SK-N-SH treated with all-trans-retinoic acid at 6 μM for 48 hours (cell line): ENCODE results near the gene CTPS2.

Experiments used
- ATAC-seq: fragments of 200-7000 bp; cut with Tn5 transposase; 3 replicates; pipeline ENCODE4 v1.9.1; 2020; ENCODE audit warnings: mild to moderate bottlenecking, moderate library complexity
- ARNTL ChIP-seq: fragments of 450-650 bp; formaldehyde crosslinking; IDR thresholded peaks from 2 replicates; pipeline ENCODE4 v1.5.0; 2020; ENCODE audit warnings: low read depth, mild to moderate bottlenecking, moderate library complexity, borderline replicate concordance
- BACH2 ChIP-seq: fragments of 250-450 bp; sonication (Bioruptor Pico); IDR thresholded peaks from 2 replicates; pipeline ENCODE4 v1.9.0; 2021; ENCODE audit warnings: mild to moderate bottlenecking, borderline replicate concordance
- CREB5 ChIP-seq: fragments of 250-450 bp; sonication (Bioruptor Pico); IDR thresholded peaks from 2 replicates; pipeline ENCODE4 v1.5.1; 2020; ENCODE audit warnings: low read depth, mild to moderate bottlenecking, moderate library complexity
- CSDC2 ChIP-seq: fragments of 250-450 bp; sonication (Bioruptor Pico); IDR thresholded peaks from 2 replicates; pipeline ENCODE4 v1.5.0; 2020; ENCODE audit warnings: mild to moderate bottlenecking, moderate library complexity
- CSRNP3 ChIP-seq: fragments of 250-450 bp; sonication (Bioruptor Pico); IDR thresholded peaks from 2 replicates; pipeline ENCODE4 v1.5.1; 2021; ENCODE audit warnings: mild to moderate bottlenecking, moderate library complexity
- ESRRG ChIP-seq: fragments of 250-450 bp; sonication (Bioruptor Pico); IDR thresholded peaks from 2 replicates; pipeline ENCODE4 v1.6.1; 2021; ENCODE audit warnings: mild to moderate bottlenecking
- GLIS3 ChIP-seq: fragments of 250-450 bp; sonication (Bioruptor Pico); IDR thresholded peaks from 2 replicates; pipeline ENCODE4 v1.5.0; 2020; ENCODE audit warnings: mild to moderate bottlenecking, moderate library complexity
- ISL1 ChIP-seq: fragments of 250-450 bp; sonication (Bioruptor Pico); IDR thresholded peaks from 2 replicates; pipeline ENCODE4 v2.1.2; 2022; ENCODE audit warnings: mild to moderate bottlenecking, moderate library complexity
- OSR1 ChIP-seq: fragments of 250-450 bp; sonication (Bioruptor Pico); IDR thresholded peaks from 2 replicates; pipeline ENCODE4 v1.8.0; 2022; ENCODE audit warnings: moderate library complexity, mild to moderate bottlenecking, inconsistent platforms
- PATZ1 ChIP-seq: fragments of 250-450 bp; sonication (Bioruptor Pico); IDR thresholded peaks from 2 replicates; pipeline ENCODE4 v1.8.0; 2020; ENCODE audit warnings: mild to moderate bottlenecking, moderate library complexity, borderline replicate concordance
- POU6F1 ChIP-seq: fragments of 250-450 bp; sonication (Bioruptor Pico); IDR thresholded peaks from 2 replicates; pipeline ENCODE4 v1.8.0; 2021; ENCODE audit warnings: low read depth, mild to moderate bottlenecking, moderate library complexity, borderline replicate concordance
- PPARA ChIP-seq: fragments of 250-450 bp; sonication (Bioruptor Pico); IDR thresholded peaks from 2 replicates; pipeline ENCODE4 v1.5.0; 2020; ENCODE audit warnings: mild to moderate bottlenecking, borderline replicate concordance
- RARB ChIP-seq: fragments of 250-450 bp; sonication (Bioruptor Pico); IDR thresholded peaks from 2 replicates; pipeline ENCODE4 v1.8.0; 2021; ENCODE audit warnings: mild to moderate bottlenecking, moderate library complexity
- TCF4 ChIP-seq: fragments of 250-450 bp; sonication (Bioruptor Pico); IDR thresholded peaks from 2 replicates; pipeline ENCODE4 v1.8.0; 2021; ENCODE audit warnings: mild to moderate bottlenecking, moderate library complexity, borderline replicate concordance
- TOX ChIP-seq: fragments of 250-450 bp; sonication (Bioruptor Pico); IDR thresholded peaks from 2 replicates; pipeline ENCODE4 v1.8.0; 2021; ENCODE audit warnings: mild to moderate bottlenecking, moderate library complexity, borderline replicate concordance
- ZC3H10 ChIP-seq: fragments of 250-450 bp; sonication (Bioruptor Pico); IDR thresholded peaks from 2 replicates; pipeline ENCODE4 v1.5.1; 2021; ENCODE audit warnings: mild to moderate bottlenecking, moderate library complexity
- ZFP3 ChIP-seq: fragments of 250-450 bp; sonication (Bioruptor Pico); IDR thresholded peaks from 2 replicates; pipeline ENCODE4 v1.5.0; 2020; ENCODE audit warnings: mild to moderate bottlenecking, moderate library complexity
- ZFP30 ChIP-seq: fragments of 450-650 bp; formaldehyde crosslinking; IDR thresholded peaks from 2 replicates; pipeline ENCODE4 v1.5.0; 2022; ENCODE audit warnings: mild to moderate bottlenecking, moderate library complexity
- ZNF565 ChIP-seq: fragments of 450-650 bp; formaldehyde crosslinking; conservative IDR thresholded peaks from 2 replicates; pipeline ENCODE4 v1.5.0; 2020; ENCODE audit warnings: low read depth, mild to moderate bottlenecking, moderate library complexity
- ZNF8 ChIP-seq: fragments of 450-650 bp; formaldehyde crosslinking; IDR thresholded peaks from 2 replicates; pipeline ENCODE4 v1.5.0; 2020; ENCODE audit warnings: mild to moderate bottlenecking, moderate library complexity
- TF ChIP-seq, protein P1 (sequence below): fragments of 250-450 bp; sonication (Bioruptor Pico); IDR thresholded peaks from 2 replicates; pipeline ENCODE4 v1.5.0; 2020; ENCODE audit warnings: mild to moderate bottlenecking, moderate library complexity

Gene CTPS2

GRCh38 chrX:16635040-16635439 is 77.4 kb downstream of the CTPS2 start:
- no peak for ATAC-seq

GRCh38 chrX:16633754-16634153 is 78.7 kb downstream of the CTPS2 start:
- peak; percentile 68 for ATAC-seq
- no peak for TF ChIP-seq ZNF565 (CRISPR knock-in tag)
- TF ChIP-seq, protein P1, sequence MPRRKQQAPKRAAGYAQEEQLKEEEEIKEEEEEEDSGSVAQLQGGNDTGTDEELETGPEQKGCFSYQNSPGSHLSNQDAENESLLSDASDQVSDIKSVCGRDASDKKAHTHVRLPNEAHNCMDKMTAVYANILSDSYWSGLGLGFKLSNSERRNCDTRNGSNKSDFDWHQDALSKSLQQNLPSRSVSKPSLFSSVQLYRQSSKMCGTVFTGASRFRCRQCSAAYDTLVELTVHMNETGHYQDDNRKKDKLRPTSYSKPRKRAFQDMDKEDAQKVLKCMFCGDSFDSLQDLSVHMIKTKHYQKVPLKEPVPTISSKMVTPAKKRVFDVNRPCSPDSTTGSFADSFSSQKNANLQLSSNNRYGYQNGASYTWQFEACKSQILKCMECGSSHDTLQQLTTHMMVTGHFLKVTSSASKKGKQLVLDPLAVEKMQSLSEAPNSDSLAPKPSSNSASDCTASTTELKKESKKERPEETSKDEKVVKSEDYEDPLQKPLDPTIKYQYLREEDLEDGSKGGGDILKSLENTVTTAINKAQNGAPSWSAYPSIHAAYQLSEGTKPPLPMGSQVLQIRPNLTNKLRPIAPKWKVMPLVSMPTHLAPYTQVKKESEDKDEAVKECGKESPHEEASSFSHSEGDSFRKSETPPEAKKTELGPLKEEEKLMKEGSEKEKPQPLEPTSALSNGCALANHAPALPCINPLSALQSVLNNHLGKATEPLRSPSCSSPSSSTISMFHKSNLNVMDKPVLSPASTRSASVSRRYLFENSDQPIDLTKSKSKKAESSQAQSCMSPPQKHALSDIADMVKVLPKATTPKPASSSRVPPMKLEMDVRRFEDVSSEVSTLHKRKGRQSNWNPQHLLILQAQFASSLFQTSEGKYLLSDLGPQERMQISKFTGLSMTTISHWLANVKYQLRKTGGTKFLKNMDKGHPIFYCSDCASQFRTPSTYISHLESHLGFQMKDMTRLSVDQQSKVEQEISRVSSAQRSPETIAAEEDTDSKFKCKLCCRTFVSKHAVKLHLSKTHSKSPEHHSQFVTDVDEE = no peak
- no peak for TF ChIP-seq CSRNP3
- TF ChIP-seq PATZ1 (CRISPR knock-in tag) = no peak
- no peak; the same call in 1 of the 2 replicates for TF ChIP-seq TCF4 (CRISPR knock-in tag)
- no peak for TF ChIP-seq ARNTL (CRISPR knock-in tag)
- TF ChIP-seq ZC3H10 (CRISPR knock-in tag) = no peak
- TF ChIP-seq ZFP30 (CRISPR knock-in tag) = no peak
- no peak for TF ChIP-seq ESRRG (CRISPR knock-in tag)
- TF ChIP-seq RARB (CRISPR knock-in tag) = no peak
- TF ChIP-seq ZFP3 (CRISPR knock-in tag) = no peak
- no peak for TF ChIP-seq GLIS3
- TF ChIP-seq CSDC2 (CRISPR knock-in tag) = no peak
- TF ChIP-seq TOX = no peak

More at GRCh38 chrX:16635040-16635439, 77.4 kb downstream of the CTPS2 start:
- TF ChIP-seq PATZ1 (CRISPR knock-in tag) (no peak), ARNTL (CRISPR knock-in tag) (no peak), BACH2 (CRISPR knock-in tag) (no peak), OSR1 (no peak), PPARA (CRISPR knock-in tag) (no peak), ESRRG (CRISPR knock-in tag) (no peak), RARB (CRISPR knock-in tag) (no peak)
- TF ChIP-seq, all 23 proteins: peak for 0

- ATAC-seq = peak; percentile 14; the same call in 1 of the 3 replicates
- TF ChIP-seq TOX (no peak), ZC3H10 (CRISPR knock-in tag) (no peak), CSDC2 (CRISPR knock-in tag) (no peak), ZFP30 (CRISPR knock-in tag) (no peak), ISL1 (CRISPR knock-in tag) (no peak), POU6F1 (CRISPR knock-in tag) (no peak), ZNF8 (CRISPR knock-in tag) (no peak), CREB5 (CRISPR knock-in tag) (no peak), ARNTL (CRISPR knock-in tag) (no peak), ESRRG (CRISPR knock-in tag) (no peak)
Observed at GRCh38 chrX:16629909-16630308, 82.6 kb downstream of the CTPS2 start.
